GM18498 (cell line): ENCODE results near the gene PEX7.
"Not testable (repeated sequence)": the region's sequence is repeated elsewhere in the genome, so short reads cannot be mapped to it uniquely, and the experiment has no call there.

Experiments used
- ATAC-seq: cut with Tn5 transposase; IDR thresholded peaks from one replicate; pipeline ENCODE4 v1.9.1; 2021; ENCODE audit warnings: mild to moderate bottlenecking, moderate library complexity; ENCODE audit not compliant: unreplicated experiment

Gene PEX7

DNA sequence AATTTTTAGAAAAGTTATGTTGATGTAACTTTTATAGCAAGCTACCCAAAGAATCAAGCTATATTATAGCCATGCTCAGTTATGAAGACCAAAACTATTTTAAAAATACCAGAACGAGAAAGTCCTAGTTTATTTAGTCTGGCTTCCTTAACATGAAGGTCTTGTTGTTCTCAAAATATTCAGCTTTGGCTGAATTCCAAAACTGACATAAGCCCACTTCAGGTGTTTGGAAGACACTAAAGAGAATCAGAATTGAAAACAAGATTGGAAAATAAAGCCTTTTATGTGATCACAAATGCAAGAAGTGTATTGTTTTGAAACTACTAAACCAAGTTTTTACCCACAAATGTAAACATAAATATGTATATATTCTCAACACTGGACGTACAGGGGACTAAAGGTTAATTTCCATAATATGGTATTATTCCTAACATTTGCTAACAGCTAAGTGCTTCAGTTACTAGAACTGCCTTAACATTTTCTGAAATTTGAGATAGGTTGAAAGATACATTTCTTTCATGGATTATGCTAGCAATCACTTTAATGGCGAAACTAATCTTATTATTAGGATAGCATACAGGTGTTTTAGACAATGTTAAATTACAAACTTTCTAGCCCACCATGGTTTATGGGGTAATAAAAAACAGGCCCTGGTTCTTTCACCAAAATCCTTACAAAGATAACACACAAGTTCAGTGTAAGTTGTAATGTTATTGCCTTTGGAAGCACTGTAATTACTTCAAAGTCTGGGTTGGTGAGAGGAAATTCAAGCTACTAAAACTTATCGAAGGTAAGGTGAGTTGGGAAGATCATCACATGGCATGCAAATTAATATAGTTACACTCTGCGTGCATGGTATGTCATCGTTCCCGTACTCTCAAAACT, 31.7 kb upstream of the PEX7 start:
- ATAC-seq = no peak

DNA sequence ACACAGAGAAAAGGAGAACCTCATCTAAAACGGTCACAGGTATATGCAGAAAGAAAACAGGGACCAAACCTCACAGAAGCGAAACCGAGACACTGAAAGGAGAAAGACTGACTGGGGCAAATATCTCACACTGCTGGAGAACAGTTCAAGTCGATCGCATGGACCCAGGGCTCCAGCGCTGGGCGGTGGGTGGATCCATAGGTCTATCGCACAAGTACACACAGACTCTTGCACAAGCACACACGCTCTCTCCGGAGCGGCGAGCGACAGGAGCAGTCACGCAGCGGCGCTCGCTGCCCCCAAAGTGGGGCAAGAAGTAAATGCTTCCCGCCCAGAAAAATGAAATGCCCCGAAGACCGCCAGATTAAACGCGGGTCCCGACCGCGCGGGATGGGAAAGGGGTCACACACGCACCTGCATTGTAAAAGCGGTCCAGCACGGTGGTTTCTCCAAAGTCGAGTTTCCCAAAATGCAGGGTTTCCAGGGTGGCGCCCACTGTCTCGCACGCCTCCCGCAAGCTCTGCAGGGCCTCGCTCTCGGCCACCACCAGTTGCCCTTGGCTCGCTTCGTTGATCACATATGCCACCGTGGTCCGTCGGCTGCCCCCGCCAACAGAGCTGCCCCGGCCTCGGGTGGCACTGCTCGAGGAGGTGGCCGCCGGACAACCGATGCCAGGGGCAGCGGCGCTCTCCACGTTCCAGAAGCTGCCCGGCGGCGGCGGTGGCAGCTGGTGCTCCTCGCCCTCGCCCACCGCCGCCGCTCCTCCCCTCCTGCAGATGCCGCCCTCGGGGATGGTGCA, 30.9 kb upstream of the PEX7 start:
- ATAC-seq = peak; percentile 35

DNA sequence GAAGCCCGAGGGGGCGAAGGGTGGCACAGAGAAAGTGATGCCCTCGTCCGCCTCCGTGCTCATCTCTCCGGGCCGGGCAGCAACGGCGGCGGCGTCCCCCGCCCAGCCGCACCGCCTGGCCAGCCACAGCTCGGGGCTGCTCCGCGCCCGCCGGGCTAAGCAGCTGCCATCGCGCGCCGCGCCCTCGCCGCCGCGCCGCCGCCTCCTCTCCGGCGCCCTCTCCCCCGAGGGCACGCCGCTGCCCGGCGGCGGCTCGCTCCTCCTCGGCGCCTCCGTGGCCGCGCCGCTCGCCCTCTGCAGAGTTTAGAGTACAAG, 30.3 kb upstream of the PEX7 start:
- ATAC-seq = no peak

DNA sequence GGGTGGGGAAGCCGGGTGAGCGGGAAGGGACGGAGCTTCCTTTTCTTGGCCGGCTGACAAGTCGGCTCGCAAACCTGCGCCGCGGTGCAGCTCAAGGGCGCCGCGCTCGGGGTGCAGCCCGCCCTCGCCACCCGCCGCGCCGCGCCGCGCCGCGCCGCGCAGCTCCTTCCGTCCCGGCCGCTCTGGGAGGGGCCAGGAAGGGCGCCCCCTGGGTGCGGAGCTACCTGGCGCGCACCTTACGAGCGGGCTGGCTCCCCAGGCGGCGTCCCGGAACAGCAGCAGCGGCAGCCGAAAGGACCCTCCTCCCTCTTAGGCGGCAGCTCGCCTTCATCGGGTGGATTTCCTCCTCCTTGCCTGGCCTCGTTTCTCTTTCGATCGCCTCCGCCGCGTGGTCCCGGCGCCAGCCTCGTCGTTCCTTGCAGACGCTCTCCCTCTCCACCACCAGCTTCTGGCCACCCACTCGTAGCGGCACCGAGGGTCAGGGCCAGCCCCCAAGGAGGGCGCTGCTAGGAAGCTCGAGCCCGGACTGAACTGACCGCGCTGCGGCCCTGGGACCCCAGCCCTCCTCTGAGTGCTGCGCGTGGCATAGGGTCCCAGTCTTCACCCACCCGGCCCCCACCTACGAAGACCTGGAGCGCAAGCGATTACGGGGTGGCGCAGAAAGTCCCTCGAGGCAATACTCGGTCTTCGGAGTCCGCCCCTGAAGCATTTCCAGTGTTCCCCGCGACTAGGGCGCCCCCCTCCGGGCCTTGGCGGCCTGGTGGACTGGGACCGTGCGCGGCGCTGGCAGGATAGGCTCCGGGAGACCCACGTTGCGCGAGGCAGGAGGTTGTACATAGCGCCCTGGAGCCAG, 29.8 kb upstream of the PEX7 start, which contains the start of gene MAP3K5:
Gene MAP3K5 (minus strand): TSS at position 68 of the 853 bp plus-strand sequence. CDS start 320 bp downstream, outside the sequence.
- peak; percentile 70 for ATAC-seq

DNA sequence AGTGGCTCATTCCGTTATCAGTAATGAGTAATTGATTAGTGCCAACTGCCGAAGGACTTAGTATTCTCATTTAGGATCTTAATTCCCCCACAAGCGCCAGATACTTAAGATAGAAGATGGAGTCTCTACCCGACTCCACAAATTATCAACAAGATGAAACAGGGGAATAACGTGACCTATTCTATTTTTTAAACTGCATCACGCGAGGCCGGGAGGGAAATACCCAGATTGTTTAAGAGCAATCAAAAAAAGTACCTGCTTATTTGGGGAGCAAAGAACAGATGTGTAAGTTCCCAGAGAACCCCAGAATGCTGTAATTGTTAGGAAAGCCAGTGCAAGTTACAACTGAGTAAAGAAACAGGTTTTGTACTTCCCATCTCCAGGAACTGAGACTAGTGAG, 29.0 kb upstream of the PEX7 start:
- ATAC-seq = no peak

DNA sequence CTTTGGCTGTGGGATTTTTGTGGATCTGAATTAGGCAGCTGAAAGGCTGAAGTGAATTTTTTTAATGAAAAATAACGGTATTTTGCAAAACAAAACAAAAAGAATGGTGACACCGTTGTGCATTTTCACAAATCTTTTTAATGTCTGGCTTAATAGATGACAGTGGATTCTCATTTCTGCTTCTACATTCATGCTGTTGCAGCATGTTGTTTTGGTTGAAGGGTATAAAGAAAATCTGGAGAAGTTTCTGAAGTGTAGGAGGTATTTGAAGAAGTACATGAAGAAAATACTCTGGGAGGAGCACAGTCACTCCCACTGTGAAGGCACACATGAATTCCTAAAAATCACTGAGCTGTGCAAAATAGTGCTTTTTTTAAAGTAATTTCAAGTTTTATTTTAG, 27.0 kb upstream of the PEX7 start:
- ATAC-seq = no peak

DNA sequence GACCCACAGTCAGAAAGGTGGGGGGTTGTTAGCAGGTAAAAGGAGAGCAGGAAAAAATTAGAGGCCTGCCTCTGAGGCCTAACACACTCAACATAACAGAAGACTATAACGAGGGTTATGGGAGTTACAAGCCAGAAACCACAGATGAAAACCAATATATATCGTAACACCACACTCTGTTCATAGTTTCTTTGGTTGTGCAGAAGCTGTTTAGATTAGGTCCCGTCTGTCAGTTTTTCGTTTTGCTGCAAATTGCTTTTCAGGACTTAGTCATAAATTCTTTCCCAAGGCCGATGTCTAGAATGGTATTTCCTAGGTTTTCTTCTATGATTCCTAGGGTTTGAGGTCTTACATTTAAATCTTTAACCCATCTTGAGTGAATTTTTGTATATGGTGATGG, 26.4 kb upstream of the PEX7 start:
- ATAC-seq = no peak

DNA sequence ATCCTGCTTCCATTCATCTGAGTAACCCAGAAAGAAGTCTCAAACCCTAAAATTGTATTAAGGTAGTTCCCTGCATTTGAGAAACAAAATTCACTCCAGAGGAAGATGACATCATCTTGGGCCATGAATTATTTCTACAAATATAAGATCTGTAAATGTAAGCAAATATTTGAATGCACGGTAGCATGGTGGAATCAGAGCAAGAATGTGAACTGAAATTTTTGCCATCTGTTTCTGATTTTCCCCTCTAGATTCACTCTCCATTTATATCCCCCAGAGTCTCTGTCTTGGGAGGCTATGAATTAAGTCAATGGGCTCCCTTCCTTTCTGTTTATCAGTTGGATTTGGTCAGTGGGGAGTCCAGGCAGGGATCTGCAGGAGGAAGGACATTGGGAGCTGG, 24.3 kb upstream of the PEX7 start:
- no peak for ATAC-seq

DNA sequence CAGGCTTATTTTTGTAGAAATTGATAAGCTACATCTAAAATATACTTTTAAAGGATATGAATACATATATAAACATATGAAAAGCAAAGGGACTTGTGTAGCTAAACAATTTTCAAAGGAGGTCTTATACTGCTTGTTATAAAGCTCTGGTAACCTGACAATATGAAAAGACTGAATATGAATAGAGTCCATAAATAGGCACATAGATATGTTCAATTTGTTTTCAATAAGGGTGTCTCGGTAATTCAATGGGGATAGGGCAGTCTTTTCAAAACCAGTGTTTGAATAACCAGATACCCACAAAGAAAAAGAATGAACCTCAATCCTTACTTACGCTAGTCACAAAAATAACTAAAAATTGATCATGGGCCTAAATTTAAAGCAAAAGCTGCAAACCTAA, 20.8 kb upstream of the PEX7 start:
- no peak for ATAC-seq

DNA sequence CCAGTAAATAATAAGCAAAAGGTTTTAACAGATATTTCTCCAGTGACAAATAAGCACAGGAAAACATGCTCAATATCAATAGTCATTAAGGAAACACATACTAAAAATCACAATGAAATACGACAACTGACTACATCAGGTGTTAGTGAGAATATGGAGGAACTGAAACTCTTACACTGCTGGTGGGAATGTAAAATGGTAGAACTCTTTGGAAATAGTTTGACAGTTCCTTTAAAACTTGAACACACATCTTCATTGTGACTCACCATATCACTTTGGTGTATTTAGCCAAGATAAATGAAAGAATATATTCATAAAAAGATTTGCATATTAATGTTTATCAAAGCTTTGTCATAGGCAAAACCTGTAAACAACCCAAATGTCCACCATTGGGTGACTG, 18.8 kb upstream of the PEX7 start:
- ATAC-seq = no peak

DNA sequence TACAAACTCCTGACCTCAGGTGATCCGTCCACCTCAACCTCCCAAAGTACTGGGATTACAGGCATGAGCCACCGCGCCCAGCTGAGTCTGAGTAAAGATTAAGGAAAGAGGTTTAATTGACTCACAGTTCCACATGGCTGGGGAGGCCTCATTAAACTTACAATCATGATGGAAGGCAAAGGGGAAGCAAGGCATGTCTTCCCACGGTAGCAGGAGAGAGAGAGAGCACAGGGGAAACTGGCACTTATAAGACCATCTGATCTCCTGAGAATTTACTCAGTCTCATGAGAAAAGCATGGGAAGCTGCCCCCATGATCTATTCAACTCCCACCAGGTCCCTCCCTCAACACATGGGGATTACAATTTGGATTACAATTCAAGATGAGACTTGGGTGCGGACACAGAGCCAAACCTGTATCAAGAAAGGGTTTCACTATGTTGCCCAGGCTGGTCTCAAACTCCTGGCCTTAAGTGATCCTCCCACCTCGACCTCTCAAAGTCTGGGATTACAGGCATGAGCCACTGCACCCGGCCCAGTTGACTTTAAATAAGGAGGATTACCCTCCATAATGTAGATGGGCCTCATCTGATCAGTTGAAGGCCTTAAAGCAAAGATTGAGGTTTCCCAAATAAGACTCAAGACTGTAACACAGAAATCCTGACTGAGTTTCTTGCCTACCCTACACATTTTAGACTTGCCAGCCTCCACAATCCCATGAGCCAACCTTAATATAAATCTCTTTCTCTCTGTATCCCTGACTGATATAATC, 13.1 kb upstream of the PEX7 start:
- ATAC-seq = no peak

DNA sequence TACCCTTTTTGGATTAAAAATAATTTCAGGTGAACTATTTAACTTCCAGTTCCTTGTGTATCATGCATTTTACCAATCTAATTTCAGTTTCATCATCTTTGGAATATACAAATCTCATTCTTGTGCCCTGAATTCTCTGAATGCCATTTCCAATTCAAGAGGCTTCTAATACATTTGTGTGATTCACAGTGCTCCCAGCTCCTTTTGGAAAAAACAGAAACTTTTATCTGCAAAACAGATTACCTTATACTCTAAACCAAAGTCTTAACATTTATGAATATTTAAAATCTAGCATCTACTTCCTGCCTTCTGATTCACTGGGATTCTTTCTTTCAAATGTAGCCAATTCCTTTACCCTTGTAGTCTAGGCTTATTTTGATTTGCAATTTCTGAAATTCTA, 11.1 kb upstream of the PEX7 start:
- ATAC-seq = no peak

DNA sequence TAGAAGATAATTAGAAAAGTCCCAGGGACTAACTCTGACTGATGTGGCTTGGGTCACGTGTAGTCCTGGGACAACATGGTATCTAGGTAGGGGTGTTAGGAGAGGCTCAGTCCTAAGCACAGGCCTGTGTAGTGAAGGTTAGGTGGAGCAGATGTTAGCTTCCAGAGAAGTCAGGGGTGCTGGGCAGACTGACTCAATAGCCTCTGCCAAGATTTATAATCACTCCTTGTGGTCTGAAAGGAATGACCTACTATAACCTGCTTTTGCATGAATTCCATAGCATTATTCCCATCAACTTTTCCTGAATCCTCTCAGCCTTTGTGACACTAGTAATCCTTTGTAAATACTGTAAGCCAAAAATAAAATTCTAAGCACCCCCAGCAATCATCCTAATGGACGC, 10.2 kb upstream of the PEX7 start:
- no peak for ATAC-seq

DNA sequence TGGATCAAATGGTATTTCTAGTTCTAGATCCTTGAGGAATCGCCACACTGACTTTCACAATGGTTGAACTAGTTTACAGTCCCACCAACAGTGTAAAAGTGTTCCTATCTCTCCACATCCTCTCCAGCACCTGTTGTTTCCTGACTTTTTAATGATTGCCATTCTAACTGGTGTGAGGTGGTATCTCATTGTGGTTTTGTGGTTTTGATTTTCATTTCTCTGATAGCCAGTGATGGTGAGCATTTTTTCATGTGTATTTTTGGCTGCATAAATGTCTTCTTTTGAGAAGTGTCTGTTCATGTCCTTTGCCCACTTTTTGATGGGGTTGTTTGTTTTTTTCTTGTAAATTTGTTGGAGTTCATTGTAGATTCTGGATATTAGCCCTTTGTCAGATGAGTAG, 6.8 kb upstream of the PEX7 start:
- ATAC-seq = not testable (repeated sequence)

DNA sequence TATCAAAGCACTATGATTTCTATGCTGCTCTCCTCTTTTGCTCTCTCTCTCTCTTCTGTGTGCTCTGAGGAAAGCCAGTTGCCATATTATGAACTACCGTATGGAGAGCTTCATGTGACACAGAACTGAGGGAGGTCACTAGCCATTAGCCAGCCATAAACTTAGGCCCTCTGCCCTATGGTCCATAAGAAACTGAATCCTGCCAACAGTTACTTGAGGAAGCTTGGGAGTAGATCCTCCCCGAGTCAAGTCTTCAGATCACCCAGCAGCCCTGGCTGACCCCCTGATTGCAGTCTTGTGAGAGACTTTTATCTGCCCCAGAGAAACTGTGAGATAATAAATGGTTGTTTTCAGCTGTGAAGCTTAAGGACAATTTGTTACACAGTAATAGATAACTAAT, 5.7 kb upstream of the PEX7 start:
- no peak for ATAC-seq

DNA sequence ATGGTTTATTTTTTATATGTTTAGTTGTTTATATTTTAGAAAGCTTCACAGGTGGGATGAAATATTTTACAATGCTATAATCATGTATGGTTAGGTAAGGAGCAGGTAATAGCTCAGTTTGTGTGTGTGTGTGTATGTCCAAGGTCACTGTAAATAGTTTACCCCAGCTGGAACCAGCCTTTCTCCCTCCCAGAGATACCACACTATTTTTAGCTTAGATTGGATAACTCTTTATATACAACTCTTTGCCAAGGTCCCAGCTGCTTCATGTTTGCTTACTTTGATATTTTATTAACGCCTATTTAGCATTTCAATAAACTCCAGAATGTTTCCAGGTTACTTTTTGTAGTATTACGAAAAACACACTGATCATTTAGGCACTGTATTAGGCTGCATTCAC, 1.8 kb upstream of the PEX7 start:
- no peak for ATAC-seq

DNA sequence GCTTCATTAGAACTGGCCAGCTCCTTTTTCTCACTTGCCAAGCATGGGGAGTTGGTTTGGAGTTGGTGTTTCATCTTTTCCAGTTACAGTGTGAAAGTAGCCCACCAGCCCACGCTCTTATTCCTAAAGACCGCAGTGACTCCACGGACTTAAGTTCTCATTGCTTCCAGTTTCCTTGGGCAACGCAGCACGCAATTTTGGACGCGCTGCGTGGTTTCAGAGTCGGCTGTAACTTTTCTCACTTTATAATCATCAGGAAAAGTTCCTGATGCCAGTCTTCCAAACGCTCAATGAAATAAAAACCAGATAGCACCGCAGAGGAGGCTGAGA, 381 bp upstream of the PEX7 start:
- ATAC-seq = peak; percentile 10

DNA sequence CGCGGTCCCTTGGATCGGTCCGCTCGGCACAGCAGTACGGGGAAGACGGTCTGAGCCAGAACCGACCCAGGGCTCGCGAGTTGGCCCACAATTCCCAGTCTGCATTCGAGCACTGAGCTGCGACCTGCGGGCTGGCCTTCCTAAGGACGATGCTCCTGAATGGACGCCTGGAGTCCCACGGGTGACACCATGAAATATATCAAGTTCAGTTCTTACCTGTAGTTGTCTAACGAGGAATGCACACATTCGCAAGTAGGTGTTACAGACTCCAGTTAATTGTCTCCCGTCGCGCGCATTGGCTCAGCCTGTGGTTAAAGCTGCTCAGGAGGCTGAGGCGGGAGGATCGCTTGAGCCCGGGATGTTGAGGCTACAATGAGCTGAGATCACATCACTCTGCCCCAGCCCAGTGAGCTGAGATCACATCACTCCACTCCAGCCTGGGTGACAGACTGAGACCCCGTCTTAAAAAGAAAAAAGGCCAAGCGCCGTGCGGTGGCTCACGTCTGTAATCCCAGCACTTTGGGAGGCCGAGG, 802 bp downstream of the PEX7 start:
- ATAC-seq = no peak

DNA sequence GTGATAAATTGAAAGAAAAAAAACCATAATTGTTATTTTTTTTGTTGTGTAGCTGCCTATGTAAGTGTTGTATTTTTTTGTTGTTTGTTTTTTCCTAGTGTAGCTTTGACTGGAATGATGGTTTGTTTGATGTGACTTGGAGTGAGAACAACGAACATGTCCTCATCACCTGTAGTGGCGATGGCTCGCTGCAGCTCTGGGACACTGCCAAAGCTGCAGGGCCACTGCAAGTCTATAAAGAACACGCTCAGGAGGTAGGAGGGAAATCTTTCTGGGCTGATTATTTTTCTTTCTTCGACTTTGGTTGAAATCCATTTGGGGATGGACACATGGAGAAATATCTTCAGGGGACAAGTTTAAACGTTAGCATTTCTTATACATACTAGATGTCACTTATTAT, 3.8 kb downstream of the PEX7 start:
- ATAC-seq = no peak

DNA sequence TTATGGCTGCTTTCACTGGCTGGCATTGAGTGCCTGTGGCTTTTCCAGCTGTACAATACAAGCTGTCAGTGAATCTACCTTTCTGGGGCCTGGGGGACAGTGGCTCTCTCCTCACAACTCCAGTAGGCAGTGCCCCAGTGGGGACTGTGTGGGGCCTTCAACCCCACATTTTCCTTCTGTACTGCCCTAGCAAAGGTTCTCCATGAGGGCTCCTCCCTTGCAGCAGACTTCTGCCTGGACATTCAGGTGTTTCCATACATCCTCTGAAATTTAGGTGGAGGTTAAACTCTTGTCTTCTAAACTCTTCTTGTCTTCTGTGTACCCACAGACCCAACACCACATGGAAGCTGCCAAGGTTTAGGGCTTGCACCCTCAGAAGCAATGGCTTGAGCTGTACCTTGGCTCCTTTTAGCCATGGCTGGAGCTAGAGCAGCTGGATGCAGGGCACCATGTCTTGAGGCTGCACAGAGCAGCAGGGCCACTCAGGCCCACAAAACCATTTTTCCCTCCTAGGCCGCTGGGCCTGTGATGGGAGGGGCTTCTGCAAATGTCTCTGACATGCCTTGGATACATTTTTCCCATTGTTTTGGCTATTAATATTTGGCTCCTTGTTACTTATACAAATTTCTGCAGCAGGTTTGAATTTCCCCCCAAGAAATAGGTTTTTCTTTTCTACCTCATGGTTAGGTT, 9.6 kb downstream of the PEX7 start:
- ATAC-seq = no peak
